ENCODE measurements around the gene CD180. TPM values are rescaled to one million over a fixed set of nuclear protein-coding genes. Genes with fewer than 3 reads are reported as not detected.

Gene CD180
- total RNA-seq, 3 donors from 2014 or later, result 0.98 to 4.6 (median 2.8) TPM

DNA sequence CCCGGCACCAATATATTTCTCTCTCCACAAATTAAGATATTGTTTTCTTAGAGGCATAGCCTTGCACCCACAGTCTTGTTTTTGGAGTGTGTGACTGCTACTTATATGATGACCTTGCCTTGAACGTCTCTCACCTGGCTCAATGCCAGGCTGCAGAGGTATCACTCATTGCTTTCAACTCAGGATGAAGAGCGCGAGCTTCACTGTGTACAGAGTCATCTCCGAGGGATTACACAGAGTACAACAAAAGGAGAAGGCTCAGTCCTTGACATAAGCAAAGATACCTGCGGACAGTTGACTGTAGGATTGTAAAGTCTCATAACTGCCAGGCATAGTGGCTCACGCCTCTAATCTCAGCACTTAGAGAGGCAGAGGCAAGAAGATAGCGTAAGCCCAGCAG is 53.8 kb downstream of the CD180 start:
- intact Hi-C loops (cut with DNase I; ENCODE audit: low total_unique reads), result no loop called here
- Histone ChIP-seq H3K9me3 (no peaks in the 10 kb centered on the region), H3K27me3 (no peaks in the 10 kb centered on the region), H3K4me1 (no peaks in the 10 kb centered on the region), H3K4me3 (no peak overlapping the region), H3K27ac (no peak overlapping the region), H3K36me3 (no peaks in the 10 kb centered on the region)
- DNase-seq (ENCODE audit: low spot score in 2 of 2), result no peak
- TF ChIP-seq, protein P1, sequence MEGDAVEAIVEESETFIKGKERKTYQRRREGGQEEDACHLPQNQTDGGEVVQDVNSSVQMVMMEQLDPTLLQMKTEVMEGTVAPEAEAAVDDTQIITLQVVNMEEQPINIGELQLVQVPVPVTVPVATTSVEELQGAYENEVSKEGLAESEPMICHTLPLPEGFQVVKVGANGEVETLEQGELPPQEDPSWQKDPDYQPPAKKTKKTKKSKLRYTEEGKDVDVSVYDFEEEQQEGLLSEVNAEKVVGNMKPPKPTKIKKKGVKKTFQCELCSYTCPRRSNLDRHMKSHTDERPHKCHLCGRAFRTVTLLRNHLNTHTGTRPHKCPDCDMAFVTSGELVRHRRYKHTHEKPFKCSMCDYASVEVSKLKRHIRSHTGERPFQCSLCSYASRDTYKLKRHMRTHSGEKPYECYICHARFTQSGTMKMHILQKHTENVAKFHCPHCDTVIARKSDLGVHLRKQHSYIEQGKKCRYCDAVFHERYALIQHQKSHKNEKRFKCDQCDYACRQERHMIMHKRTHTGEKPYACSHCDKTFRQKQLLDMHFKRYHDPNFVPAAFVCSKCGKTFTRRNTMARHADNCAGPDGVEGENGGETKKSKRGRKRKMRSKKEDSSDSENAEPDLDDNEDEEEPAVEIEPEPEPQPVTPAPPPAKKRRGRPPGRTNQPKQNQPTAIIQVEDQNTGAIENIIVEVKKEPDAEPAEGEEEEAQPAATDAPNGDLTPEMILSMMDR (IDR thresholded peaks at IDR 0.05), result no peak
- TF ChIP-seq POLR2AphosphoS5 (IDR thresholded peaks at IDR 0.05), result no peak
- TF ChIP-seq POLR2A (IDR thresholded peaks at IDR 0.05), result no peak

DNA sequence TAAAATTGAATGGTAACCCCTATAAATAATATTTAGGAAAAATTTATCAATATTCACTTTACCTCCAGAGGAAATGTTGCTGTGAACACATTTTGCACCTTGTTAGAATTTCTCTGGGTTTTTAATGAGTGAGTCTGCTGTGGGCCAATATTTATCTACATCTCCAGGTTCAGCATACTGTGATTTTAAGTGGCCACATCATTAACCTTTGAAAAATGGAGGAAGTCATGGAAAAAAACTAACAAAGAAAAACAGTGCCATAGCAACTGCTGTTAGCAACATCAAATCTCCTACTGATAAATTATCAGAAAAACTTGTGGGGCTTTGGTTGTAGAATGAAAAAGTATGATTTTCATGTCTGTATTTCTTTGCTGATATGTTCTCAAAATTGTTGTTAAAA is 55.0 kb downstream of the CD180 start:
- H3K27me3 ChIP-seq, result no peaks in the 10 kb centered on the region
- no peak overlapping the region for H3K27ac ChIP-seq
- no peaks in the 10 kb centered on the region for H3K9me3 ChIP-seq
- no peak overlapping the region for H3K4me3 ChIP-seq
- TF ChIP-seq POLR2A (IDR thresholded peaks at IDR 0.05), result no peak
- TF ChIP-seq POLR2AphosphoS5 (IDR thresholded peaks at IDR 0.05), result no peak
- DNase-seq (ENCODE audit: low spot score in 2 of 2), result no peak
- H3K36me3 ChIP-seq, result no peaks in the 10 kb centered on the region
- intact Hi-C loops (cut with DNase I; ENCODE audit: low total_unique reads), result no loop called here
- H3K4me1 ChIP-seq, result no peaks in the 10 kb centered on the region

DNA sequence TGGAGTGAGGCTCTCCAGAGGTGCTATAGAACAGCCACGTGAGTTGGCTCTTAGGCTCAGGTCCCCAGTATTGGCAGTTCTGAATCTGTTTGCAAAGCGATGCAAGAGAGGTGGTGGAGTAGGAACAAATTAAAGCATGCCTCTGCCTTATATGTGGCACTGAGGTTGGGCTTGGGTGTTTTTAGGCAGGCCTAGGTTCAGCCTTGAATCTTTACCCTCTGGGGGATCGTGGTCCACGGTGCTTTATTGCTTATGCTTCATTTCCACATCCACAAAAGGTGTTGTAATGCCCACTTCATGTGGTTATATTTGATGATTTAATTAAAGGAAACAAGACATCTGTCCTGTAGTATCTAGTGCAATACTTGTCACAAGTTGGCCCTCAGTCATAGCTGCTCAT is 56.2 kb downstream of the CD180 start:
- H3K9me3 ChIP-seq, result no peaks in the 10 kb centered on the region
- DNase-seq (ENCODE audit: low spot score in 2 of 2), result no peak
- H3K27me3 ChIP-seq, result no peaks in the 10 kb centered on the region
- H3K4me1 ChIP-seq, result no peaks in the 10 kb centered on the region
- no peak overlapping the region for H3K27ac ChIP-seq
- no peak overlapping the region for H3K4me3 ChIP-seq
- intact Hi-C loops (cut with DNase I; ENCODE audit: low total_unique reads), result no loop called here
- no peak for TF ChIP-seq POLR2A (IDR thresholded peaks at IDR 0.05)
- TF ChIP-seq, protein P1 (IDR thresholded peaks at IDR 0.05), result no peak
- TF ChIP-seq POLR2AphosphoS5 (IDR thresholded peaks at IDR 0.05), result no peak
- H3K36me3 ChIP-seq, result no peaks in the 10 kb centered on the region

DNA sequence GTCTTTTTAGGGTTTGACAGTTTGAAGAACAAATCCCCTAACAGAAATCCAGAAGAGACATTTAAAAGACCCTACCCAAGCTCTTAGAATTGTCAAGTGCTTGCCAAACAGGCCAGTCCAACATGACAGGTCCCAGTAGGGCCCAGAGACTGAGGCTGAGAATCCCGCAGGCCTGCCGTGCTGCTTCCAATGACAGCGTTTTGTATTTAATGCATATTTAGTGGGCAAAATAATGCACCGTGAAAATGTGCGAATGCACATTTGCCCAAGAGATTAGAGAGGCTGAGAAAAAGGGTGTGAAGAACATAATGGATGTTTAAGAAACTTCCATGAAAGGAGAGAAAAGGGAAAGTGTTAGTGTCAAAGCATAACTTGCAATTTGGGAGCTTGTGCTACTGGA is 57.6 kb downstream of the CD180 start:
- TF ChIP-seq, protein P1 (IDR thresholded peaks at IDR 0.05), result no peak
- TF ChIP-seq POLR2A (IDR thresholded peaks at IDR 0.05) (no peak), POLR2AphosphoS5 (IDR thresholded peaks at IDR 0.05) (no peak)
- Histone ChIP-seq H3K27me3 (no peaks in the 10 kb centered on the region), H3K27ac (no peak overlapping the region), H3K36me3 (no peaks in the 10 kb centered on the region), H3K9me3 (no peaks in the 10 kb centered on the region), H3K4me1 (no peaks in the 10 kb centered on the region), H3K4me3 (no peak overlapping the region)
- intact Hi-C loops (cut with DNase I; ENCODE audit: low total_unique reads), result no loop called here
- no peak for DNase-seq (ENCODE audit: low spot score in 2 of 2)

DNA sequence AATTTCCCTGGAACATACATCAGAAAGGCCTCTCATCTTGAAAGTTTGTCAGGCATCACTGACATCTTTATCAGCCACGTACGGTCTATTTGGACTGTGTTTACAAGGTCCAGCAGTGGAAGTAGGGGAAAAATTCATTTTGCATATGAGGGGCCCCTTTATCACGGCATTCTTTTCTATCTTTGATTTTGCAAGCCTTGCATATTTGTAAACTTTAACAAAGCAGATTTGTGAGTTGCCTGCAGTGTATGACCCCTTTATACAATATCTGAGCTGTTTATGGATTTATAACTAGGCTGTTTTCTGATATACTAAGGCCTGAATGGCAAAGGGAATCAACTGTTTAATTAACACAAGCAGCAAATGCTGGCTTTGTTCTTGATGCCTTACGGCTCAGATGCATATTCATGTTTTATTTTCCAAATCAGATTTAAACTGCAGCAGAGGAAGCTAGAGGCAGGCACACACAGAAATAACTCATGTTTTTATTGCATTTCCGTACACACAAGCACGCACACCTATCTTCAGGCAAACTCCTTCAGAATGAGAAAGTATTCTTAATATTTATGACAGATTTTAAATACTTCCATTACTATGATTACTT is 61.1 kb downstream of the CD180 start:
- DNase-seq (ENCODE audit: low spot score in 2 of 2), result no peak
- intact Hi-C loops (cut with DNase I; ENCODE audit: low total_unique reads), result no loop called here
- H3K27me3 ChIP-seq, result no peaks in the 10 kb centered on the region
- TF ChIP-seq POLR2A (IDR thresholded peaks at IDR 0.05), result no peak
- TF ChIP-seq POLR2AphosphoS5 (IDR thresholded peaks at IDR 0.05), result no peak
- TF ChIP-seq, protein P1 (IDR thresholded peaks at IDR 0.05), result no peak
- H3K36me3 ChIP-seq, result no peaks in the 10 kb centered on the region
- no peak overlapping the region for H3K27ac ChIP-seq
- H3K4me1 ChIP-seq, result no peaks in the 10 kb centered on the region
- no peaks in the 10 kb centered on the region for H3K9me3 ChIP-seq
- H3K4me3 ChIP-seq, result no peak overlapping the region

DNA sequence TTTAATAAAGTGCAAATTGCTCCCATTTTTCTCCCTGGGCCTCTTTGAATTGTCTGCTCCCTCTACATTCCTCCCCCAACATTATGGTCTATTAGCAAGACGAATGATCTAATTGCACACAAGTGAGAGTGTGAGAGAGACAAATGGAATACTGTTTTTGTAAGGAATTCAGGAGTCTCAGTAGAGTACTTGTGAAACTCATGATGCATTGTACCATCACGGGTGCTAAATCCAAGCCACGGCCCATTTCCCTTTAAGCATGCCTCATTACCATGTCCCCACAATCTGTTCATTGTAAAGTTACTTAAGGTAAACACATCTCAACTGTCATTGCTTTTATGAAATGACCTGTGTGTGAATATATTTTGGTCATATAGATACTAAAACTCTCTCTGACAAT is 62.8 kb downstream of the CD180 start:
- no peaks in the 10 kb centered on the region for H3K27me3 ChIP-seq
- intact Hi-C loops (cut with DNase I; ENCODE audit: low total_unique reads), result no loop called here
- no peaks in the 10 kb centered on the region for H3K4me1 ChIP-seq
- H3K4me3 ChIP-seq, result no peak overlapping the region
- TF ChIP-seq, protein P1 (IDR thresholded peaks at IDR 0.05), result no peak
- no peak for TF ChIP-seq POLR2A (IDR thresholded peaks at IDR 0.05)
- TF ChIP-seq POLR2AphosphoS5 (IDR thresholded peaks at IDR 0.05), result no peak
- no peaks in the 10 kb centered on the region for H3K36me3 ChIP-seq
- no peak for DNase-seq (ENCODE audit: low spot score in 2 of 2)
- no peak overlapping the region for H3K27ac ChIP-seq
- no peaks in the 10 kb centered on the region for H3K9me3 ChIP-seq

Measured in breast epithelium (tissue), 4 donors.